ENCODE data around the gene CR2. TPM values are rescaled to one million over a fixed set of nuclear protein-coding genes. Genes with fewer than 3 reads are reported as not detected.
"Not testable (repeated sequence)": the region's sequence is repeated elsewhere in the genome, so short reads cannot be mapped to it uniquely, and the experiment has no call there.

Gene CR2
- total and polyA plus RNA-seq, 4 donors, result 0.11 to 0.22 (median 0.20) TPM

DNA sequence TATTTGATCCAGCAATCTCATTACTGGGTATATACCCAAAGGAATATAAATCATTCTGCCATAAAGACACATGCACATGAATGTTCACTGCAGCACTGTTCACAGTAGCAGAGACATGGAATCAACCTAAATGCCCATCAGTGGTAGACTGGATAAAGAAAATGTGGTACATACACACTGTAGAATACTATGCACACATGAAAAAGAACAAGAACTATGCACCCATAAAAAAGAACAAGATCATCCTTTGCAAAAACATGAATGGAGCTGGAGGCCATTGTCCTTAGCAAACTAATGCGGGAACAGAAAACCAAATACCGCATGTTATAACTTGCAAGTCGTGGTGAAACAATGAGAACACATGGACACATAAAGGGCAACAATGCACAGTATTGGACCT is 17.4 kb upstream of the CR2 start:
- not testable (repeated sequence) for H3K36me3 ChIP-seq (ENCODE audit: control insufficient read depth, insufficient read depth, low read length); H3K4me3 ChIP-seq (ENCODE audit: low read depth, low read length); H3K4me1 ChIP-seq (ENCODE audit: control insufficient read depth, insufficient read depth, low read length); DNase-seq (ENCODE audit: low read depth in 4 of 6, low spot score in 6 of 6); H3K27me3 ChIP-seq (ENCODE audit: control insufficient read depth, insufficient read depth, low read length); H3K27ac ChIP-seq (ENCODE audit: low read depth, low read length); H3K9me3 ChIP-seq (ENCODE audit: control insufficient read depth, insufficient read depth, low read length)
- WGBS (ENCODE audit: insufficient coverage), result 86% methylated on average over 3 of the region's 3 CpGs

GRCh38 chr1:207440626-207441025 is 13.5 kb upstream of the CR2 start:
- Histone ChIP-seq H3K27me3 (ENCODE audit: control insufficient read depth, insufficient read depth, low read length) (no peaks in the 10 kb centered on the region), H3K36me3 (ENCODE audit: control insufficient read depth, insufficient read depth, low read length) (no peaks in the 10 kb centered on the region), H3K27ac (ENCODE audit: low read depth, low read length) (no peak overlapping the region), H3K4me3 (ENCODE audit: low read depth, low read length) (no peak overlapping the region), H3K4me1 (ENCODE audit: control insufficient read depth, insufficient read depth, low read length) (no peaks in the 10 kb centered on the region), H3K9me3 (ENCODE audit: control insufficient read depth, insufficient read depth, low read length) (no peaks in the 10 kb centered on the region)
- WGBS (ENCODE audit: insufficient coverage), result no CpG with 5 or more reads among the region's 2 CpGs
- DNase-seq (ENCODE audit: low read depth in 4 of 6, low spot score in 6 of 6), result no peak

- DNase-seq (ENCODE audit: low read depth in 4 of 6, low spot score in 6 of 6), result no peak
- H3K27ac ChIP-seq (ENCODE audit: low read depth, low read length), result no peak overlapping the region
- WGBS (ENCODE audit: insufficient coverage), result no CpG with 5 or more reads among the region's 5 CpGs
- no peak overlapping the region for H3K4me3 ChIP-seq (ENCODE audit: low read depth, low read length)
- no peaks in the 10 kb centered on the region for H3K27me3 ChIP-seq (ENCODE audit: control insufficient read depth, insufficient read depth, low read length)
- no peaks in the 10 kb centered on the region for H3K4me1 ChIP-seq (ENCODE audit: control insufficient read depth, insufficient read depth, low read length)
- no peaks in the 10 kb centered on the region for H3K9me3 ChIP-seq (ENCODE audit: control insufficient read depth, insufficient read depth, low read length)
- H3K36me3 ChIP-seq (ENCODE audit: control insufficient read depth, insufficient read depth, low read length), result no peaks in the 10 kb centered on the region
These were observed 9.5 kb upstream of the CR2 start for GRCh38 chr1:207444514-207445217.

GRCh38 chr1:207453710-207454045 is 450 bp upstream of the CR2 start:
- no peak overlapping the region for H3K27ac ChIP-seq (ENCODE audit: low read depth, low read length)
- peaks cover 10% of the 10 kb centered on the region for H3K4me1 ChIP-seq (ENCODE audit: control insufficient read depth, insufficient read depth, low read length)
- no peak overlapping the region for H3K4me3 ChIP-seq (ENCODE audit: low read depth, low read length)
- 40% methylated on average over 1 of the region's 1 CpG for WGBS (ENCODE audit: insufficient coverage)
- H3K36me3 ChIP-seq (ENCODE audit: control insufficient read depth, insufficient read depth, low read length), result no peaks in the 10 kb centered on the region
- H3K9me3 ChIP-seq (ENCODE audit: control insufficient read depth, insufficient read depth, low read length), result no peaks in the 10 kb centered on the region
- H3K27me3 ChIP-seq (ENCODE audit: control insufficient read depth, insufficient read depth, low read length), result peaks cover 34% of the 10 kb centered on the region
- DNase-seq (ENCODE audit: low read depth in 4 of 6, low spot score in 6 of 6), result no peak

GRCh38 chr1:207455183-207455754 is 1.1 kb downstream of the CR2 start:
- 58% methylated on average over 2 of the region's 6 CpGs for WGBS (ENCODE audit: insufficient coverage)
- Histone ChIP-seq H3K27me3 (ENCODE audit: control insufficient read depth, insufficient read depth, low read length) (peaks cover 34% of the 10 kb centered on the region), H3K27ac (ENCODE audit: low read depth, low read length) (no peak overlapping the region), H3K4me1 (ENCODE audit: control insufficient read depth, insufficient read depth, low read length) (peaks cover 10% of the 10 kb centered on the region), H3K9me3 (ENCODE audit: control insufficient read depth, insufficient read depth, low read length) (no peaks in the 10 kb centered on the region), H3K36me3 (ENCODE audit: control insufficient read depth, insufficient read depth, low read length) (no peaks in the 10 kb centered on the region), H3K4me3 (ENCODE audit: low read depth, low read length) (no peak overlapping the region)
- peak in 1 of 6 donors; percentile 9 for DNase-seq (ENCODE audit: low read depth in 4 of 6, low spot score in 6 of 6)

DNA sequence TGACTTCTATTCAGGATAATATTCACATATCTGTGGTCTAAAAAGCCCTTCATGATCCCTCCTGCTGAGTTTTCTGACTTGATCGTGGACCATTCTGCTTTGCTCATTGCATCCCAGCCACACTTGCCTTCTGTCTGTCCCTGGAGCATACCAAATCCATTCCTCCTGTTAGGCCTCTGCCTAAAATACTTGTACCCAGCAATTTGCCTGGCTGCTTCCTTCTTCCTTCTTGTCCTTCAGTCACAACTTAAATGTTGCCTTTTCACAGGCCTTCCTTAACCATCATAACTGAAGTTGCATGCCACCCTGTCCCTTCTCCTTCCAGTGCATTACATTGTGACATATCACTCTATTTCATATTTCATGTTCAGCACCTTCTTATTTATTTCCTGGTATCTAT is 4.3 kb downstream of the CR2 start:
- Histone ChIP-seq H3K9me3 (ENCODE audit: control insufficient read depth, insufficient read depth, low read length) (no peaks in the 10 kb centered on the region), H3K36me3 (ENCODE audit: control insufficient read depth, insufficient read depth, low read length) (no peaks in the 10 kb centered on the region), H3K27ac (ENCODE audit: low read depth, low read length) (no peak overlapping the region), H3K27me3 (ENCODE audit: control insufficient read depth, insufficient read depth, low read length) (peaks cover 27% of the 10 kb centered on the region), H3K4me3 (ENCODE audit: low read depth, low read length) (no peak overlapping the region), H3K4me1 (ENCODE audit: control insufficient read depth, insufficient read depth, low read length) (peaks cover 10% of the 10 kb centered on the region)
- WGBS (ENCODE audit: insufficient coverage), result 87% methylated on average over 1 of the region's 1 CpG
- DNase-seq (ENCODE audit: low read depth in 4 of 6, low spot score in 6 of 6), result no peak

DNA sequence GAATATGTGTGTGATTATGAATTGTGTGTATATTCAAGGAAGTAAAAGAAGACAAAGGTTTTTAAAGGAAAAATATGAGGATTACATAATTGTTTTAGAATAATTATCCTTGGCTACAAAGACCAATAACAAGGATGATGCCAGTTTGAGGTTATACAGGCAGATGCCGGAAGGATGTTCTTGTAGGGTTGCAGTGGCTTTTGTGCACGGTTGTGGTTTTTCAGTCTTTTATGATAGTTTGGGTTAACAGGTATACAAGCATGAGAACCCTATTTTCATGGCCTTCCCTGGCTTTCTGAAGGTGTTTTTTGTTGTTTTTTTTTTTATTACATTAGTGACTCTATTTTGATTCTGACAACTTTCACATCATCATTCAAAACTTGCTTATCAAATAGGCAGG is 4.9 kb downstream of the CR2 start:
- Histone ChIP-seq H3K4me3 (ENCODE audit: low read depth, low read length) (no peak overlapping the region), H3K9me3 (ENCODE audit: control insufficient read depth, insufficient read depth, low read length) (no peaks in the 10 kb centered on the region), H3K36me3 (ENCODE audit: control insufficient read depth, insufficient read depth, low read length) (no peaks in the 10 kb centered on the region), H3K27me3 (ENCODE audit: control insufficient read depth, insufficient read depth, low read length) (peaks cover 23% of the 10 kb centered on the region), H3K4me1 (ENCODE audit: control insufficient read depth, insufficient read depth, low read length) (peaks cover 8% of the 10 kb centered on the region), H3K27ac (ENCODE audit: low read depth, low read length) (no peak overlapping the region)
- 100% methylated on average over 2 of the region's 2 CpGs for WGBS (ENCODE audit: insufficient coverage)
- no peak for DNase-seq (ENCODE audit: low read depth in 4 of 6, low spot score in 6 of 6)

DNA sequence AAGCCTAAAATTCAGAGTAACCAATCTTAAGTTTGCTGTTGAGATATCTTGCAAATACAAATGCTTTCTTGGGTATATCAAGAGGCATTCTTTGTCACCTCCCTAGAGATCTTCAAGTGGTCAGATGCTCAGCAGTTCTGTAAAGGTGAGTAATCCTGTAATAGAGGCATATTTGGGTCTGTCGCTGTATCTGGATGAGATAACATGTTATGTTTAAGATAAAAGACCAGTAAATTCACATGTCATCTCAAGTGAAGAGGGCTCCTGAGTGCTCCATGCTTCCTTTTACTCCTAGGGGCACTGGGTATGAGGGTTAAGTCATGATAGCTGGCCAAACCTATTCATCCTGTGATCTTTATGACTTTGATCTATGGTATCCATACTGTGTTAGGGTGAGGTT is 7.5 kb downstream of the CR2 start:
- H3K27me3 ChIP-seq (ENCODE audit: control insufficient read depth, insufficient read depth, low read length), result peaks cover under 1% of the 10 kb centered on the region
- no peaks in the 10 kb centered on the region for H3K9me3 ChIP-seq (ENCODE audit: control insufficient read depth, insufficient read depth, low read length)
- WGBS (ENCODE audit: insufficient coverage), result no CpG with 5 or more reads among the region's 1 CpG
- H3K4me1 ChIP-seq (ENCODE audit: control insufficient read depth, insufficient read depth, low read length), result no peaks in the 10 kb centered on the region
- no peaks in the 10 kb centered on the region for H3K36me3 ChIP-seq (ENCODE audit: control insufficient read depth, insufficient read depth, low read length)
- DNase-seq (ENCODE audit: low read depth in 4 of 6, low spot score in 6 of 6), result no peak
- H3K4me3 ChIP-seq (ENCODE audit: low read depth, low read length), result no peak overlapping the region
- H3K27ac ChIP-seq (ENCODE audit: low read depth, low read length), result no peak overlapping the region

DNA sequence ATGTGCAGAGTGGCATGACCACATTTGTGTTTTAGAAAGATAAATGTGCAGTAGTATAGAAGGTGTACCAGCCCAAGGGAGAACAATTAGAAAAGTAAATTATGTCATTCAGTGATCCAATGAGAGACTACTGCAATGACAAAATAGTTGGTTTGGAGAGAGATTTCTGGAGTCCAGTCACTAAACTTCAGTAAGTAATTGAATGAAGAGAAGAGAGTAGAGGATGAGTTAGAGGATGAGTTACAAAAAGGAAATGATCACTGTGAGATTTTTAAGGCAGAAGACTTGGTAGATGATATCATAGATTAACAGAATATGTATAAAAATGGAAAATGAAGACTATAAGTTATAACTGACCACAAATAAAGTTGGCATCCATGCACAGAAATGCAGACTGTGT is 8.4 kb downstream of the CR2 start:
- Histone ChIP-seq H3K27ac (ENCODE audit: low read depth, low read length) (no peak overlapping the region), H3K4me3 (ENCODE audit: low read depth, low read length) (no peak overlapping the region), H3K36me3 (ENCODE audit: control insufficient read depth, insufficient read depth, low read length) (no peaks in the 10 kb centered on the region), H3K9me3 (ENCODE audit: control insufficient read depth, insufficient read depth, low read length) (no peaks in the 10 kb centered on the region), H3K27me3 (ENCODE audit: control insufficient read depth, insufficient read depth, low read length) (no peaks in the 10 kb centered on the region), H3K4me1 (ENCODE audit: control insufficient read depth, insufficient read depth, low read length) (no peaks in the 10 kb centered on the region)
- DNase-seq (ENCODE audit: low read depth in 4 of 6, low spot score in 6 of 6), result no peak

GRCh38 chr1:207463021-207463420 is 8.9 kb downstream of the CR2 start:
- Histone ChIP-seq H3K4me1 (ENCODE audit: control insufficient read depth, insufficient read depth, low read length) (no peaks in the 10 kb centered on the region), H3K27me3 (ENCODE audit: control insufficient read depth, insufficient read depth, low read length) (no peaks in the 10 kb centered on the region), H3K27ac (ENCODE audit: low read depth, low read length) (no peak overlapping the region), H3K9me3 (ENCODE audit: control insufficient read depth, insufficient read depth, low read length) (no peaks in the 10 kb centered on the region), H3K36me3 (ENCODE audit: control insufficient read depth, insufficient read depth, low read length) (no peaks in the 10 kb centered on the region), H3K4me3 (ENCODE audit: low read depth, low read length) (no peak overlapping the region)
- DNase-seq (ENCODE audit: low read depth in 4 of 6, low spot score in 6 of 6), result peak in 1 of 6 donors; percentile 6

All from spinal cord (tissue), 10 donors.